CD4-positive, alpha-beta memory T cell (primary cell): ENCODE results near the gene KCNJ15. TPM values are rescaled to one million over a fixed set of nuclear protein-coding genes. Genes with fewer than 3 reads are reported as not detected.
A peak's percentile ranks its signal among the peaks of the same experiment; 100 is the strongest.

ENCODE experiments used
- CTCF ChIA-PET: fragments of 350-600 bp; sonication (Branson Sonifier 250); formaldehyde crosslinking; loops from one replicate; lab custom pipeline; 2021; ENCODE audit warnings: inconsistent platforms; ENCODE audit not compliant: partially characterized antibody; lab: Charles Lee
- POLR2A ChIA-PET: fragments of 350-600 bp; sonication (Branson Sonifier 250); formaldehyde crosslinking; loops from one replicate; lab custom pipeline; 2021; ENCODE audit not compliant: partially characterized antibody; lab: Charles Lee
- DNase-seq, 5 donors: peaks; one replicate each; pipeline versions ENCODE4 v3.0.0 to v3.0.0-alpha.2; 2020 to 2022; ENCODE audit warnings: mixed read lengths in 1 of 5
- H3K27ac ChIP-seq: one replicate; pipeline ENCODE4 v1.7.0; 2013; ENCODE audit warnings: low read depth, low read length
- H3K27me3 ChIP-seq: 2 replicates; pipeline ENCODE4 v1.7.0; 2013; ENCODE audit warnings: mild to moderate bottlenecking, low read length, moderate library complexity; ENCODE audit not compliant: insufficient read depth
- H3K36me3 ChIP-seq: 2 replicates; pipeline ENCODE4 v1.7.0; 2013; ENCODE audit warnings: mild to moderate bottlenecking, low read length, moderate library complexity; ENCODE audit not compliant: insufficient read depth
- H3K4me1 ChIP-seq: 2 replicates; pipeline ENCODE4 v1.7.0; 2013; ENCODE audit warnings: mild to moderate bottlenecking, low read length, moderate library complexity; ENCODE audit not compliant: insufficient read depth
- H3K4me3 ChIP-seq, 2 donors: one replicate each; pipeline ENCODE4 v1.7.0; 2013; ENCODE audit warnings: low read length in 2 of 2, mild to moderate bottlenecking in 1 of 2
- H3K9me3 ChIP-seq, 2 donors: one replicate each; pipeline ENCODE4 v1.7.0; 2013; ENCODE audit warnings: low read length in 2 of 2, control low read depth in 1 of 2; ENCODE audit not compliant: control insufficient read depth in 1 of 2
- H3K27ac Mint-ChIP-seq, 7 donors: one replicate each; pipeline ENCODE4 v1.8.0; 2020 to 2021; ENCODE audit warnings: mixed read lengths in 7 of 7, mild to moderate bottlenecking in 6 of 7, inconsistent platforms in 3 of 7, moderate library complexity in 3 of 7
- H3K27me3 Mint-ChIP-seq, 2 donors: one replicate each; pipeline ENCODE4 v1.8.0; 2020 to 2021; ENCODE audit warnings: mixed read lengths in 2 of 2
- H3K36me3 Mint-ChIP-seq, 2 donors: one replicate each; pipeline ENCODE4 v1.8.0; 2020 to 2021; ENCODE audit warnings: mixed read lengths in 2 of 2, inconsistent platforms in 1 of 2, mild to moderate bottlenecking in 1 of 2
- H3K4me1 Mint-ChIP-seq, 4 donors: one replicate each; pipeline ENCODE4 v1.8.0; 2020 to 2021; ENCODE audit warnings: mixed read lengths in 4 of 4, mild to moderate bottlenecking in 1 of 4
- H3K4me3 Mint-ChIP-seq, 8 donors: one replicate each; pipeline ENCODE4 v1.8.0; 2020 to 2021; ENCODE audit warnings: mixed read lengths in 8 of 8, mild to moderate bottlenecking in 7 of 8, moderate library complexity in 6 of 8, inconsistent platforms in 3 of 8
- H3K9me3 Mint-ChIP-seq, 8 donors: one replicate each; pipeline ENCODE4 v1.8.0; 2020 to 2021; ENCODE audit warnings: mixed read lengths in 8 of 8, mild to moderate bottlenecking in 5 of 8, inconsistent platforms in 3 of 8, moderate library complexity in 1 of 8
- intact Hi-C: fragments of 100-400 bp; cut with micrococcal nuclease; formaldehyde crosslinking; loops from one replicate; pipeline ENCODE4 v1.15.1; 2023
- polyA plus RNA-seq, 2 donors: library from polyadenylated mRNA; unstranded; fragments of 300-500 nt; fragmentation: Illumina TruSeq; gene quantifications; one replicate each; pipeline ENCODE4 v1.2.3, GENCODE V29; 2021
- total RNA-seq, 2 experiments: library from RNA; stranded (reverse); gene quantifications; one replicate each; pipeline ENCODE4 v1.2.3, GENCODE V29; 2021

KCNJ15 gene
- total and polyA plus RNA-seq, 4 experiments from 2014 or later: 0.17 to 1.1 (median 0.51) TPM

GRCh38 chr21:38299671-38300070 lies 42.9 kb downstream of the KCNJ15 start:
- POLR2A ChIA-PET: interaction anchor here (1.1 kb wide), 1 partner anchor 24 kb away, joined by 3 read pairs; no protein-coding TSS in a partner anchor
- peaks cover 1 to 32% (median 16%) of the 10 kb centered on the region in 4 donors for H3K4me1 Mint-ChIP-seq
- Histone ChIP-seq H3K36me3 (no peaks in the 10 kb centered on the region), H3K4me1 (peaks cover 12% of the 10 kb centered on the region), H3K4me3 (no peak overlapping the region), H3K27ac (no peak overlapping the region), H3K9me3 (no peaks in the 10 kb centered on the region), H3K27me3 (no peaks in the 10 kb centered on the region)
- peak overlapping the region in 4 of 7 donors; percentile 7 to 84 (median 70) for H3K27ac Mint-ChIP-seq
- H3K27me3 Mint-ChIP-seq: no peaks in the 10 kb centered on the region
- no peaks in the 10 kb centered on the region for H3K9me3 Mint-ChIP-seq
- intact Hi-C loops: loop anchor here (10.0 kb wide), 1 partner anchor 55 kb away; no protein-coding TSS in a partner anchor
- H3K36me3 Mint-ChIP-seq: no peaks in the 10 kb centered on the region
- CTCF ChIA-PET: interaction anchor here (1.5 kb wide), 1 partner anchor 53 kb away, joined by 5 read pairs; no protein-coding TSS in a partner anchor
- peak overlapping the region in 2 of 8 donors; percentile 70 to 73 for H3K4me3 Mint-ChIP-seq
- DNase-seq: no peak

GRCh38 chr21:38300141-38300578 lies 43.4 kb downstream of the KCNJ15 start:
- no peak overlapping the region for H3K27ac ChIP-seq
- intact Hi-C loops: no loop called here
- Mint-ChIP-seq H3K9me3 (peaks cover 0 to 2% (median 0%) of the 10 kb centered on the region in 8 donors), H3K27me3 (no peaks in the 10 kb centered on the region), H3K27ac (peak overlapping the region; percentile 57 to 85 (median 72)), H3K4me1 (peaks cover 2 to 33% (median 16%) of the 10 kb centered on the region in 4 donors), H3K36me3 (no peaks in the 10 kb centered on the region), H3K4me3 (peak overlapping the region; percentile 50 to 73 (median 68))
- no peaks in the 10 kb centered on the region for H3K36me3 ChIP-seq
- CTCF ChIA-PET: interaction anchor here (1.5 kb wide), 1 partner anchor 52 kb away, joined by 5 read pairs; no protein-coding TSS in a partner anchor
- H3K4me3 ChIP-seq: no peak overlapping the region
- H3K27me3 ChIP-seq: no peaks in the 10 kb centered on the region
- H3K4me1 ChIP-seq: peaks cover 12% of the 10 kb centered on the region
- POLR2A ChIA-PET: interaction anchor here (0.9 to 1.1 kb wide), 2 partner anchors 8 to 24 kb away, joined by 3 to 4 read pairs; no protein-coding TSS in a partner anchor
- no peaks in the 10 kb centered on the region for H3K9me3 ChIP-seq
- peak in 1 of 5 donors; percentile 20 for DNase-seq

- no peaks in the 10 kb centered on the region for H3K9me3 ChIP-seq
- H3K4me3 Mint-ChIP-seq: no peak overlapping the region
- no peak overlapping the region for H3K4me3 ChIP-seq
- H3K36me3 ChIP-seq: no peaks in the 10 kb centered on the region
- no peaks in the 10 kb centered on the region for H3K36me3 Mint-ChIP-seq
- no peak overlapping the region for H3K27ac ChIP-seq
- peaks cover 0 to 3% (median 0%) of the 10 kb centered on the region in 8 donors for H3K9me3 Mint-ChIP-seq
- H3K4me1 ChIP-seq: peaks cover 7% of the 10 kb centered on the region
- H3K27me3 Mint-ChIP-seq: no peaks in the 10 kb centered on the region
- H3K4me1 Mint-ChIP-seq: peaks cover 5 to 30% (median 15%) of the 10 kb centered on the region in 4 donors
- intact Hi-C loops: no loop called here
- CTCF ChIA-PET: no interaction called here
- no peaks in the 10 kb centered on the region for H3K27me3 ChIP-seq
- POLR2A ChIA-PET: no interaction called here
- peak overlapping the region in 1 of 7 donors; percentile 48 for H3K27ac Mint-ChIP-seq
- no peak for DNase-seq
Measured at GRCh38 chr21:38301321-38302214, 44.8 kb downstream of the KCNJ15 start.

DNA sequence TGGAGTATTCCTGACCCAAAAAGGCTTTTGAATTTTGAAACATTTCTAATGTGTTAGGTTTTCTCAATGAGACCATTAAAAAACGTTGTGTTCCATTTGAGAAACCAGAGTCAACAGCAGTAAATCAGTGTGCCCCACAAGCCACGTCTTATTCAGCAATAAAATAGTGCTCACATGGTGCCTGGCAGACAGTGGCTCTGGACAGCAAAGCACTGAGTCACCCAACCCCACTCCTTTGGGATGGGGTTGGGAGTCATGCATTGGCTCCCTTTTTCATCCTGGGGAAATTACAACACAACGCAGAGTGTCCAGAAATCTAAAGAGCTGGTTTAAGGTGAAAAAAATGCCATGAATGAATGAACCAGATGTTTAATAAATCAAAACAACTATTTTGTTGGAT lies 46.5 kb downstream of the KCNJ15 start:
- Mint-ChIP-seq H3K27me3 (no peaks in the 10 kb centered on the region), H3K4me1 (peaks cover 5 to 28% (median 17%) of the 10 kb centered on the region in 4 donors), H3K9me3 (peaks cover 0 to 3% (median 0%) of the 10 kb centered on the region in 8 donors), H3K36me3 (no peaks in the 10 kb centered on the region), H3K4me3 (no peak overlapping the region), H3K27ac (no peak overlapping the region)
- CTCF ChIA-PET: no interaction called here
- Histone ChIP-seq H3K9me3 (no peaks in the 10 kb centered on the region), H3K36me3 (no peaks in the 10 kb centered on the region), H3K4me1 (peaks cover 5% of the 10 kb centered on the region), H3K27me3 (no peaks in the 10 kb centered on the region), H3K27ac (no peak overlapping the region), H3K4me3 (no peak overlapping the region)
- POLR2A ChIA-PET: no interaction called here
- no peak for DNase-seq
- intact Hi-C loops: no loop called here

GRCh38 chr21:38306433-38307141 lies 49.8 kb downstream of the KCNJ15 start:
- H3K4me3 Mint-ChIP-seq: peak overlapping the region in 3 of 8 donors; percentile 15 to 64 (median 48)
- peak; percentile 27 to 65 (median 45) for DNase-seq
- Histone ChIP-seq H3K4me1 (peaks cover 5% of the 10 kb centered on the region), H3K27me3 (no peaks in the 10 kb centered on the region), H3K9me3 (no peaks in the 10 kb centered on the region), H3K27ac (no peak overlapping the region), H3K4me3 (no peak overlapping the region), H3K36me3 (no peaks in the 10 kb centered on the region)
- POLR2A ChIA-PET: interaction anchor here (0.9 to 2.8 kb wide), 3 partner anchors 10 to 17 kb away, joined by 3 to 12 read pairs (median 3); no protein-coding TSS in a partner anchor
- H3K36me3 Mint-ChIP-seq: no peaks in the 10 kb centered on the region
- H3K27ac Mint-ChIP-seq: peak overlapping the region in 6 of 7 donors; percentile 34 to 89 (median 80)
- CTCF ChIA-PET: interaction anchor here (1.0 to 1.6 kb wide), 2 partner anchors 45 to 87 kb away, joined by 3 to 4 read pairs; no protein-coding TSS in a partner anchor
- peaks cover 0 to 3% (median 0%) of the 10 kb centered on the region in 8 donors for H3K9me3 Mint-ChIP-seq
- peaks cover 3 to 17% (median 8%) of the 10 kb centered on the region in 4 donors for H3K4me1 Mint-ChIP-seq
- intact Hi-C loops: no loop called here
- H3K27me3 Mint-ChIP-seq: no peaks in the 10 kb centered on the region

GRCh38 chr21:38307771-38308531 lies 51.2 kb downstream of the KCNJ15 start:
- ChIA-PET POLR2A (interaction anchor here (2.8 kb wide), 1 partner anchor 16 kb away, joined by 12 read pairs; no protein-coding TSS in a partner anchor), CTCF (interaction anchor here (0.7 kb wide), 1 partner anchor 44 kb away, joined by 3 read pairs; no protein-coding TSS in a partner anchor)
- intact Hi-C loops: no loop called here

More at GRCh38 chr21:38307771-38308531, 51.2 kb downstream of the KCNJ15 start:
- H3K27me3 Mint-ChIP-seq: no peaks in the 10 kb centered on the region
- no peak overlapping the region for H3K4me3 Mint-ChIP-seq
- peak overlapping the region in 2 of 7 donors; percentile 62 to 70 for H3K27ac Mint-ChIP-seq
- peaks cover 0 to 3% (median 0%) of the 10 kb centered on the region in 8 donors for H3K9me3 Mint-ChIP-seq
- H3K4me3 ChIP-seq: no peak overlapping the region
- DNase-seq: no peak
- H3K36me3 ChIP-seq: no peaks in the 10 kb centered on the region
- no peaks in the 10 kb centered on the region for H3K27me3 ChIP-seq
- H3K36me3 Mint-ChIP-seq: no peaks in the 10 kb centered on the region
- no peak overlapping the region for H3K27ac ChIP-seq
- H3K4me1 Mint-ChIP-seq: peaks cover 3 to 11% (median 7%) of the 10 kb centered on the region in 4 donors
- H3K9me3 ChIP-seq: no peaks in the 10 kb centered on the region
- H3K4me1 ChIP-seq: peaks cover 5% of the 10 kb centered on the region
